Esophagus squamous epithelium (tissue), 4 donors: ENCODE results near the gene PDE10A.

ENCODE experiments used
- CTCF ChIP-seq, 6 experiments: fragments of 450-650 bp in 4 of 6; fragments of 200-600 bp in 2 of 6; sonication (generic) in 2 of 6; IDR thresholded peaks; one replicate each; pipeline ENCODE4 v1.5.1; 2016 to 2019; ENCODE audit warnings: antibody characterized with exemption in 6 of 6, mild to moderate bottlenecking in 4 of 6, moderate library complexity in 4 of 6
- POLR2A ChIP-seq, 4 donors: fragments of 450-650 bp; IDR thresholded peaks; one replicate each; pipeline ENCODE4 v1.6.1; 2017; ENCODE audit warnings: antibody characterized with exemption in 4 of 4, mild to moderate bottlenecking in 4 of 4, moderate library complexity in 3 of 4

- TF ChIP-seq POLR2A (IDR thresholded peaks at IDR 0.05) (no peak), CTCF (IDR thresholded peaks at IDR 0.05) (no peak)
Measured at GRCh38 chr6:165574220-165575157, 88.6 kb downstream of the PDE10A start.
